SK-N-SH (cell line): Measurements from ENCODE around the gene VANGL2. TPM values are rescaled to one million over a fixed set of nuclear protein-coding genes. Genes with fewer than 3 reads are reported as not detected.
A peak's percentile ranks its signal among the peaks of the same experiment; 100 is the strongest.

Experiments
- CTCF ChIA-PET: fragments of 300-600, 350-600 bp; formaldehyde crosslinking; extraction: SDS; loops from one replicate; lab custom pipeline; 2021; lab: Yijun Ruan, JAX
- POLR2A ChIA-PET: fragments of 350-600 bp; sonication (Branson Sonifier 250); formaldehyde crosslinking; extraction: SDS; loops from one replicate; lab custom pipeline; 2020; ENCODE audit warnings: antibody characterized with exemption, inconsistent platforms; lab: Yijun Ruan, JAX
- DNase-seq: peaks from one replicate; pipeline ENCODE4 v3.0.0; 2012
- H2AFZ ChIP-seq: fragments of 200-600 bp; sonication (generic); 2 replicates; pipeline ENCODE4 v1.8.1; 2016; ENCODE audit warnings: antibody characterized with exemption, mild to moderate bottlenecking, low read depth
- H3F3A ChIP-seq: fragments of 200-600 bp; sonication (generic); replicated peaks from 2 replicates; pipeline ENCODE3; 2016; ENCODE audit warnings: antibody characterized with exemption, mild to moderate bottlenecking; ENCODE audit not compliant: insufficient read depth
- H3K27ac ChIP-seq, 2 experiments: fragments of 200-500 bp in 1 of 2; fragments of 200-600 bp in 1 of 2; sonication (Bioruptor generic) in 1 of 2; sonication (generic), shearing (Covaris generic) in 1 of 2; 2 replicates each; pipeline versions ENCODE4 v1.5.1 to v1.6.1; 2014 to 2016; ENCODE audit warnings: low read depth in 2 of 2, inconsistent platforms in 1 of 2, low read length in 1 of 2, mild to moderate bottlenecking in 1 of 2, mixed read lengths in 1 of 2
- H3K27me3 ChIP-seq: fragments of 200-600 bp; sonication (generic), shearing (Covaris generic); 2 replicates; pipeline ENCODE4 v1.6.1; 2016; ENCODE audit warnings: mixed run types; ENCODE audit not compliant: insufficient read depth
- H3K36me3 ChIP-seq, 2 experiments: fragments of 200-500 bp in 1 of 2; fragments of 200-600 bp in 1 of 2; sonication (Bioruptor generic) in 1 of 2; sonication (generic) in 1 of 2; replicated peaks in 1 of 2; 2 replicates each; pipeline versions ENCODE3 to v1.5.1; 2014 to 2016; ENCODE audit warnings: low read length in 1 of 2, mild to moderate bottlenecking in 1 of 2; ENCODE audit not compliant: insufficient read depth in 2 of 2, control insufficient read depth in 1 of 2
- H3K4me1 ChIP-seq, 2 experiments: fragments of 200-500 bp in 1 of 2; fragments of 200-600 bp in 1 of 2; sonication (Bioruptor generic) in 1 of 2; sonication (generic), shearing (Covaris generic) in 1 of 2; 2 replicates each; pipeline versions ENCODE4 v1.5.1 to v1.6.1; 2014 to 2016; ENCODE audit warnings: low read depth in 1 of 2, low read length in 1 of 2, mixed run types in 1 of 2; ENCODE audit not compliant: insufficient read depth in 2 of 2, control insufficient read depth in 1 of 2
- H3K4me2 ChIP-seq: fragments of 200-600 bp; sonication (generic), shearing (Covaris generic); 2 replicates; pipeline ENCODE4 v1.6.1; 2017; ENCODE audit warnings: mixed run types
- H3K4me3 ChIP-seq, 2 experiments: fragments of 200-500 bp in 1 of 2; fragments of 200-600 bp in 1 of 2; sonication (Bioruptor generic) in 1 of 2; sonication (generic), shearing (Covaris generic) in 1 of 2; 2 replicates each; pipeline versions ENCODE4 v1.5.1 to v1.8.1; 2014 to 2016; ENCODE audit warnings: low read depth in 2 of 2, inconsistent platforms in 1 of 2, low read length in 1 of 2, mild to moderate bottlenecking in 1 of 2, mixed read lengths in 1 of 2, moderate library complexity in 1 of 2
- H3K79me2 ChIP-seq: fragments of 200-600 bp; sonication (generic); 2 replicates; pipeline ENCODE4 v1.8.1; 2017; ENCODE audit warnings: mild to moderate bottlenecking; ENCODE audit not compliant: insufficient read depth
- H3K9ac ChIP-seq: fragments of 200-600 bp; sonication (generic); 2 replicates; pipeline ENCODE4 v1.6.1; 2017; ENCODE audit warnings: mixed run types
- H3K9me2 ChIP-seq: fragments of 200-600 bp; sonication (generic); 2 replicates; pipeline ENCODE4 v1.6.1; 2017; ENCODE audit warnings: mixed run types
- H3K9me3 ChIP-seq: fragments of 200-600 bp; sonication (generic); 2 replicates; pipeline ENCODE4 v1.6.1; 2017; ENCODE audit warnings: mixed run types, mild to moderate bottlenecking, moderate library complexity
- H4K20me1 ChIP-seq: fragments of 200-600 bp; sonication (generic); 2 replicates; pipeline ENCODE4 v1.6.1; 2017; ENCODE audit warnings: mild to moderate bottlenecking, mixed run types; ENCODE audit not compliant: insufficient read depth
- ELF1 ChIP-seq: IDR thresholded peaks from 2 replicates; pipeline ENCODE4 v1.4.0; 2012
- FOSL2 ChIP-seq: IDR thresholded peaks from 2 replicates; pipeline ENCODE4 v1.4.0; 2012; ENCODE audit warnings: low read depth, mild to moderate bottlenecking, moderate library complexity, borderline replicate concordance
- FOXM1 ChIP-seq: IDR thresholded peaks from 2 replicates; pipeline ENCODE4 v1.4.0; 2012; ENCODE audit warnings: low read depth, mild to moderate bottlenecking
- GABPA ChIP-seq: IDR thresholded peaks from 2 replicates; pipeline ENCODE4 v1.4.0; 2012; ENCODE audit warnings: low read depth, mild to moderate bottlenecking
- JUND ChIP-seq: IDR thresholded peaks from 2 replicates; pipeline ENCODE4 v1.4.0; 2012
- POLR2AphosphoS5 ChIP-seq: IDR thresholded peaks from 2 replicates; pipeline ENCODE4 v1.6.1; 2012; ENCODE audit warnings: low read depth, low read length
- RXRA ChIP-seq: IDR thresholded peaks from 2 replicates; pipeline ENCODE4 v1.4.0; 2012; ENCODE audit warnings: low read depth, mild to moderate bottlenecking, borderline replicate concordance
- SIN3A ChIP-seq: IDR thresholded peaks from 2 replicates; pipeline ENCODE4 v1.6.1; 2012; ENCODE audit warnings: low read depth, mild to moderate bottlenecking, low read length, moderate library complexity, borderline replicate concordance
- SMC3 ChIP-seq: IDR thresholded peaks from 2 replicates; pipeline ENCODE4 v1.6.1; 2012; ENCODE audit warnings: low read depth, low read length, improper control_type of control experiment
- YY1 ChIP-seq: IDR thresholded peaks from 2 replicates; pipeline ENCODE4 v1.4.0; 2012; ENCODE audit warnings: low read depth, mild to moderate bottlenecking
- WGBS: methylation state at CpG from one replicate; pipeline ENCODE4 v1.1.6; 2017; ENCODE audit warnings: low lambda C conversion rate; 5-methylcytosine and 5-hydroxymethylcytosine counted together
- polyA plus RNA-seq, 3 experiments: library from polyadenylated mRNA; depleted of rRNA; stranded (reverse); fragments of >200 nt; gene quantifications; 2 replicates each; pipeline ENCODE4 v1.2.3, GENCODE V29; 2012
- TF ChIP-seq, protein P1 (sequence below): IDR thresholded peaks from 2 replicates; pipeline ENCODE4 v1.6.1; 2012; ENCODE audit warnings: mild to moderate bottlenecking, low read depth, low read length, moderate library complexity
- TF ChIP-seq, protein P2 (sequence below): IDR thresholded peaks from 2 replicates; pipeline ENCODE4 v1.4.0; 2012; ENCODE audit warnings: low read depth, borderline replicate concordance
- TF ChIP-seq, protein P3 (sequence below): fragments of 150-350 bp; IDR thresholded peaks from 2 replicates; pipeline ENCODE4 v1.6.1; 2017; ENCODE audit warnings: antibody characterized with exemption, low read length, low read depth, borderline replicate concordance
- TF ChIP-seq, protein P4 (sequence below): IDR thresholded peaks from 2 replicates; pipeline ENCODE4 v1.4.0; 2012; ENCODE audit warnings: low read depth
- TF ChIP-seq, protein P5 (sequence below): fragments of 150-350 bp; IDR thresholded peaks from 2 replicates; pipeline ENCODE4 v1.6.1; 2016; ENCODE audit warnings: mild to moderate bottlenecking, low read depth, low read length
- TF ChIP-seq, protein P6 (sequence below): fragments of 200-600 bp; sonication (generic); IDR thresholded peaks from 2 replicates; pipeline ENCODE4 v1.6.1; 2017; ENCODE audit warnings: antibody characterized with exemption, mild to moderate bottlenecking, moderate library complexity

The VANGL2 gene
- polyA plus RNA-seq, 1 of the 3 experiments (the other 2 are of a cell fraction), result 13.4 TPM

DNA sequence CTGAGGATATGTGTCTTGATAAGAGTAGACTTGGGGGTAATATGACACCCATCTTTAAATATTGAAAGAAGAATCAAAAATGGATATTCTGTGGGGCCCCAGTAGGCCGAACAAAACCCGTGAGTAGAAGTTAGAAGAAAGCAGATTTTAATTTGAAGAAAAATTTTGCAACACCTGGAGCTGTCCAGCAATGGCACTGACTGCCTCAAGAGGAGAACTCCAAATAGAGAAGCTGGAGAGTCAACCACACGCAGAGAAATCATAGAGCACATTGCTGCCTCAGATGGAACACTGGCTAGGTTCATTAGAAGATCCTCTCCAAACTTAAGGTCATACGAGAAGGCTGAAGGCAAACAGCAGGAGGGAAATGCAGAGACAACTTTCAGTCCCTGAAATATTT is 26.7 kb upstream of the VANGL2 start:
- Histone ChIP-seq H3K27me3 (no peaks in the 10 kb centered on the region), H3K4me1 (peaks cover 0 to 9% of the 10 kb centered on the region in 2 experiments; a peak in 2 of 4 replicates), H2AFZ (no peak overlapping the region)
- TF ChIP-seq, protein P1, sequence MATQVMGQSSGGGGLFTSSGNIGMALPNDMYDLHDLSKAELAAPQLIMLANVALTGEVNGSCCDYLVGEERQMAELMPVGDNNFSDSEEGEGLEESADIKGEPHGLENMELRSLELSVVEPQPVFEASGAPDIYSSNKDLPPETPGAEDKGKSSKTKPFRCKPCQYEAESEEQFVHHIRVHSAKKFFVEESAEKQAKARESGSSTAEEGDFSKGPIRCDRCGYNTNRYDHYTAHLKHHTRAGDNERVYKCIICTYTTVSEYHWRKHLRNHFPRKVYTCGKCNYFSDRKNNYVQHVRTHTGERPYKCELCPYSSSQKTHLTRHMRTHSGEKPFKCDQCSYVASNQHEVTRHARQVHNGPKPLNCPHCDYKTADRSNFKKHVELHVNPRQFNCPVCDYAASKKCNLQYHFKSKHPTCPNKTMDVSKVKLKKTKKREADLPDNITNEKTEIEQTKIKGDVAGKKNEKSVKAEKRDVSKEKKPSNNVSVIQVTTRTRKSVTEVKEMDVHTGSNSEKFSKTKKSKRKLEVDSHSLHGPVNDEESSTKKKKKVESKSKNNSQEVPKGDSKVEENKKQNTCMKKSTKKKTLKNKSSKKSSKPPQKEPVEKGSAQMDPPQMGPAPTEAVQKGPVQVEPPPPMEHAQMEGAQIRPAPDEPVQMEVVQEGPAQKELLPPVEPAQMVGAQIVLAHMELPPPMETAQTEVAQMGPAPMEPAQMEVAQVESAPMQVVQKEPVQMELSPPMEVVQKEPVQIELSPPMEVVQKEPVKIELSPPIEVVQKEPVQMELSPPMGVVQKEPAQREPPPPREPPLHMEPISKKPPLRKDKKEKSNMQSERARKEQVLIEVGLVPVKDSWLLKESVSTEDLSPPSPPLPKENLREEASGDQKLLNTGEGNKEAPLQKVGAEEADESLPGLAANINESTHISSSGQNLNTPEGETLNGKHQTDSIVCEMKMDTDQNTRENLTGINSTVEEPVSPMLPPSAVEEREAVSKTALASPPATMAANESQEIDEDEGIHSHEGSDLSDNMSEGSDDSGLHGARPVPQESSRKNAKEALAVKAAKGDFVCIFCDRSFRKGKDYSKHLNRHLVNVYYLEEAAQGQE, result peak; percentile 89
- TF ChIP-seq YY1 (no peak), ELF1 (no peak)
- TF ChIP-seq, protein P2, sequence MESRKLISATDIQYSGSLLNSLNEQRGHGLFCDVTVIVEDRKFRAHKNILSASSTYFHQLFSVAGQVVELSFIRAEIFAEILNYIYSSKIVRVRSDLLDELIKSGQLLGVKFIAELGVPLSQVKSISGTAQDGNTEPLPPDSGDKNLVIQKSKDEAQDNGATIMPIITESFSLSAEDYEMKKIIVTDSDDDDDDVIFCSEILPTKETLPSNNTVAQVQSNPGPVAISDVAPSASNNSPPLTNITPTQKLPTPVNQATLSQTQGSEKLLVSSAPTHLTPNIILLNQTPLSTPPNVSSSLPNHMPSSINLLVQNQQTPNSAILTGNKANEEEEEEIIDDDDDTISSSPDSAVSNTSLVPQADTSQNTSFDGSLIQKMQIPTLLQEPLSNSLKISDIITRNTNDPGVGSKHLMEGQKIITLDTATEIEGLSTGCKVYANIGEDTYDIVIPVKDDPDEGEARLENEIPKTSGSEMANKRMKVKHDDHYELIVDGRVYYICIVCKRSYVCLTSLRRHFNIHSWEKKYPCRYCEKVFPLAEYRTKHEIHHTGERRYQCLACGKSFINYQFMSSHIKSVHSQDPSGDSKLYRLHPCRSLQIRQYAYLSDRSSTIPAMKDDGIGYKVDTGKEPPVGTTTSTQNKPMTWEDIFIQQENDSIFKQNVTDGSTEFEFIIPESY, result no peak
- TF ChIP-seq, protein P3, sequence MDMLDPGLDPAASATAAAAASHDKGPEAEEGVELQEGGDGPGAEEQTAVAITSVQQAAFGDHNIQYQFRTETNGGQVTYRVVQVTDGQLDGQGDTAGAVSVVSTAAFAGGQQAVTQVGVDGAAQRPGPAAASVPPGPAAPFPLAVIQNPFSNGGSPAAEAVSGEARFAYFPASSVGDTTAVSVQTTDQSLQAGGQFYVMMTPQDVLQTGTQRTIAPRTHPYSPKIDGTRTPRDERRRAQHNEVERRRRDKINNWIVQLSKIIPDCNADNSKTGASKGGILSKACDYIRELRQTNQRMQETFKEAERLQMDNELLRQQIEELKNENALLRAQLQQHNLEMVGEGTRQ, result no peak
- TF ChIP-seq, all 33 proteins: peak for 1
- H3K4me3 ChIP-seq, result no peak overlapping the region
- no peak overlapping the region for H3K4me2 ChIP-seq
- no peaks in the 10 kb centered on the region for H3K79me2 ChIP-seq
- H3K9me2 ChIP-seq, result no peaks in the 10 kb centered on the region
- H3K27ac ChIP-seq, result no peak overlapping the region
- H3F3A ChIP-seq, result no peaks in the 10 kb centered on the region
- no peaks in the 10 kb centered on the region for H4K20me1 ChIP-seq
- H3K9me3 ChIP-seq, result no peaks in the 10 kb centered on the region
- no peak for DNase-seq
- CTCF ChIA-PET, result interaction anchor here (1.4 to 8.4 kb wide), 6 partner anchors 10 to 367 kb away, joined by 3 to 100 read pairs (median 20); partner anchors contain the start of gene NHLH1
- H3K9ac ChIP-seq, result no peak overlapping the region
- 87% methylated on average over 4 of the region's 4 CpGs for WGBS
- H3K36me3 ChIP-seq, result no peaks in the 10 kb centered on the region
- POLR2A ChIA-PET, result no interaction called here

DNA sequence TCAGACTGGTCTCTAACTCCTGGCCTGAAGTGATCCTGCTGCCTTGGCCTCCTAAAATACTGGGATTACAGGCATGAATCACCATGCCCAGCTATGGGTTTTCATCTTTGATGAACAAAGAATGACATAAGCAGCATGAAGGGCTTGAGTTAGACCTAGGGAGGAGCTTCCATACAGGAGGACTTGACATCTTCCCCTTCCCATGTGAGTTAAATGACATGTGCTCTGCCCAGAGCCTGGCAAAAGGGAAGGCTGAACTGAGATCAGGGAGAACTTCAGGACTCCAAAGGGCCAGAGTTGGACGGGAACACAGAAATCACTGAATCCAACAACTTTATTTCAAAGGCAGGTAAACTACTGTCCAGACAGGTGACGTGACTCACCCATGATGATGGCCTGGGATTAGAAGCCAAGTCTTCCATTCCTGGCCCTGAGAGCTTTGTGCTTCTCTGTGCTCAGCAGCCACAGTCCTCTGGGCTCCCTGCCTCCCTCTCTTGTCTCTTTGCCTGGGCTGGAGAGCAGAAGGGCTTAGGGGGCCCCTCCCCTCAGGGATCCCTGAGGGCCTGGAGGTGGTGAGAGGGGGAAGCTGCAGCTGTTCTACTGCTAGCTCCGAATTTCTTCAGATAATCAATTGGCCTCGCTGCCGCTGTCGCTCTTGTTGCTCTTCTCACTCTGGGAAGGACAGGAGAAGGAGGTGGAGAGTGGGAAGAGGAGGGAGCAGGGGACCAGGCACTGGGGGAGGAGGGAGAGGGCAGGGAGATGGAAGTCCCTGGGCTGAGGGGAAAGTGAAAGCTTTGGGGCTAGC is 25.9 kb upstream of the VANGL2 start:
- Histone ChIP-seq H3K9ac (no peak overlapping the region), H2AFZ (no peak overlapping the region), H3K4me2 (no peak overlapping the region), H3K4me1 (peaks cover 0 to 9% of the 10 kb centered on the region in 2 experiments; a peak in 2 of 4 replicates), H3K4me3 (no peak overlapping the region), H3F3A (no peaks in the 10 kb centered on the region), H3K27ac (no peak overlapping the region), H4K20me1 (no peaks in the 10 kb centered on the region), H3K9me2 (no peaks in the 10 kb centered on the region), H3K9me3 (no peaks in the 10 kb centered on the region), H3K36me3 (no peaks in the 10 kb centered on the region), H3K27me3 (no peaks in the 10 kb centered on the region), H3K79me2 (no peaks in the 10 kb centered on the region)
- WGBS, result 60% methylated on average over 6 of the region's 6 CpGs
- DNase-seq, result no peak
- POLR2A ChIA-PET, result no interaction called here
- CTCF ChIA-PET, result interaction anchor here (0.6 to 8.4 kb wide), 7 partner anchors 10 to 368 kb away, joined by 3 to 100 read pairs (median 18); partner anchors contain the start of gene NHLH1
- TF ChIP-seq POLR2AphosphoS5, result no peak
- TF ChIP-seq GABPA, result no peak
- no peak for TF ChIP-seq FOXM1
- TF ChIP-seq RXRA, result no peak
- TF ChIP-seq FOSL2, result no peak
- no peak for TF ChIP-seq SMC3
- TF ChIP-seq YY1, result no peak
- TF ChIP-seq JUND, result no peak
- TF ChIP-seq, protein P4, sequence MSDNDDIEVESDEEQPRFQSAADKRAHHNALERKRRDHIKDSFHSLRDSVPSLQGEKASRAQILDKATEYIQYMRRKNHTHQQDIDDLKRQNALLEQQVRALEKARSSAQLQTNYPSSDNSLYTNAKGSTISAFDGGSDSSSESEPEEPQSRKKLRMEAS, result no peak
- no peak for TF ChIP-seq SIN3A
- TF ChIP-seq, protein P5, sequence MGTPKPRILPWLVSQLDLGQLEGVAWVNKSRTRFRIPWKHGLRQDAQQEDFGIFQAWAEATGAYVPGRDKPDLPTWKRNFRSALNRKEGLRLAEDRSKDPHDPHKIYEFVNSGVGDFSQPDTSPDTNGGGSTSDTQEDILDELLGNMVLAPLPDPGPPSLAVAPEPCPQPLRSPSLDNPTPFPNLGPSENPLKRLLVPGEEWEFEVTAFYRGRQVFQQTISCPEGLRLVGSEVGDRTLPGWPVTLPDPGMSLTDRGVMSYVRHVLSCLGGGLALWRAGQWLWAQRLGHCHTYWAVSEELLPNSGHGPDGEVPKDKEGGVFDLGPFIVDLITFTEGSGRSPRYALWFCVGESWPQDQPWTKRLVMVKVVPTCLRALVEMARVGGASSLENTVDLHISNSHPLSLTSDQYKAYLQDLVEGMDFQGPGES, result no peak
- TF ChIP-seq, protein P6, sequence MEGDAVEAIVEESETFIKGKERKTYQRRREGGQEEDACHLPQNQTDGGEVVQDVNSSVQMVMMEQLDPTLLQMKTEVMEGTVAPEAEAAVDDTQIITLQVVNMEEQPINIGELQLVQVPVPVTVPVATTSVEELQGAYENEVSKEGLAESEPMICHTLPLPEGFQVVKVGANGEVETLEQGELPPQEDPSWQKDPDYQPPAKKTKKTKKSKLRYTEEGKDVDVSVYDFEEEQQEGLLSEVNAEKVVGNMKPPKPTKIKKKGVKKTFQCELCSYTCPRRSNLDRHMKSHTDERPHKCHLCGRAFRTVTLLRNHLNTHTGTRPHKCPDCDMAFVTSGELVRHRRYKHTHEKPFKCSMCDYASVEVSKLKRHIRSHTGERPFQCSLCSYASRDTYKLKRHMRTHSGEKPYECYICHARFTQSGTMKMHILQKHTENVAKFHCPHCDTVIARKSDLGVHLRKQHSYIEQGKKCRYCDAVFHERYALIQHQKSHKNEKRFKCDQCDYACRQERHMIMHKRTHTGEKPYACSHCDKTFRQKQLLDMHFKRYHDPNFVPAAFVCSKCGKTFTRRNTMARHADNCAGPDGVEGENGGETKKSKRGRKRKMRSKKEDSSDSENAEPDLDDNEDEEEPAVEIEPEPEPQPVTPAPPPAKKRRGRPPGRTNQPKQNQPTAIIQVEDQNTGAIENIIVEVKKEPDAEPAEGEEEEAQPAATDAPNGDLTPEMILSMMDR, result no peak
